HEK293 (cell line): ENCODE data around the gene TDRD3.
A peak's percentile ranks its signal among the peaks of the same experiment; 100 is the strongest.

Experiments used
- CTCF ChIA-PET: fragments of 350-600 bp; formaldehyde crosslinking; extraction: SDS; loops from one replicate; lab custom pipeline; 2021; ENCODE audit warnings: antibody characterized with exemption; lab: Yijun Ruan, JAX
- POLR2A ChIA-PET: fragments of 300-600 bp; formaldehyde crosslinking; extraction: SDS; loops from one replicate; lab custom pipeline; 2020; ENCODE audit warnings: antibody characterized with exemption, inconsistent platforms; lab: Yijun Ruan, JAX
- H3K27ac ChIP-seq: fragments of 200-500 bp; sonication (Bioruptor generic); 2 replicates; pipeline ENCODE4 v1.5.1; 2014; ENCODE audit warnings: low read depth, low read length, control low read depth, inconsistent platforms; ENCODE audit errors: extremely low read depth
- H3K36me3 ChIP-seq, 2 experiments: fragments of 200-500 bp in 1 of 2; sonication (Bioruptor generic) in 1 of 2; 1 replicate in 1 of 2; 2 replicates in 1 of 2; pipeline ENCODE4 v1.5.1; 2014 to 2017; ENCODE audit warnings: inconsistent platforms in 2 of 2, low read length in 2 of 2; ENCODE audit not compliant: control insufficient read depth in 2 of 2, insufficient read depth in 1 of 2
- H3K4me1 ChIP-seq: fragments of 200-500 bp; sonication (Bioruptor generic); 2 replicates; pipeline ENCODE4 v1.5.1; 2014; ENCODE audit warnings: mild to moderate bottlenecking, low read length, inconsistent platforms; ENCODE audit not compliant: control insufficient read depth, insufficient read depth
- H3K4me3 ChIP-seq: 2 replicates; pipeline ENCODE4 v1.5.1; 2011; ENCODE audit warnings: low read depth, mild to moderate bottlenecking, control low read depth, low read length, moderate library complexity
- H3K9me3 ChIP-seq: fragments of 200-500 bp; sonication (Bioruptor generic); 2 replicates; pipeline ENCODE4 v1.5.1; 2014; ENCODE audit warnings: low read depth, low read length, inconsistent platforms; ENCODE audit not compliant: control insufficient read depth, insufficient read depth
- FEZF1 ChIP-seq: fragments of 450-650 bp; formaldehyde crosslinking; IDR thresholded peaks from 2 replicates; pipeline ENCODE4 v1.5.1; 2016; ENCODE audit warnings: missing biosample characterization, missing genetic modification characterization
- INSM2 ChIP-seq: fragments of 450-650 bp; formaldehyde crosslinking; IDR thresholded peaks from 2 replicates; pipeline ENCODE4 v1.5.1; 2016; ENCODE audit warnings: missing biosample characterization, missing genetic modification characterization
- KLF9 ChIP-seq: fragments of 450-650 bp; formaldehyde crosslinking; IDR thresholded peaks from 2 replicates; pipeline ENCODE4 v1.5.1; 2016; ENCODE audit warnings: missing biosample characterization, missing genetic modification characterization, low read depth
- ZBTB8A ChIP-seq: fragments of 450-650 bp; formaldehyde crosslinking; IDR thresholded peaks from 2 replicates; pipeline ENCODE4 v1.5.1; 2016; ENCODE audit warnings: missing biosample characterization, missing genetic modification characterization
- ZNF571 ChIP-seq: fragments of 450-650 bp; formaldehyde crosslinking; IDR thresholded peaks from 2 replicates; pipeline ENCODE4 v1.5.0; 2017; ENCODE audit warnings: missing biosample characterization, missing genetic modification characterization
- ZNF670 ChIP-seq: fragments of 450-650 bp; formaldehyde crosslinking; IDR thresholded peaks from 2 replicates; pipeline ENCODE4 v1.5.1; 2016; ENCODE audit warnings: missing biosample characterization, missing genetic modification characterization, low read depth
- TF ChIP-seq, protein P1 (sequence below): fragments of 450-650 bp; formaldehyde crosslinking; conservative IDR thresholded peaks from 2 replicates; pipeline ENCODE4 v1.5.1; 2016; ENCODE audit warnings: low read depth, missing biosample characterization, missing genetic modification characterization

Gene TDRD3

DNA sequence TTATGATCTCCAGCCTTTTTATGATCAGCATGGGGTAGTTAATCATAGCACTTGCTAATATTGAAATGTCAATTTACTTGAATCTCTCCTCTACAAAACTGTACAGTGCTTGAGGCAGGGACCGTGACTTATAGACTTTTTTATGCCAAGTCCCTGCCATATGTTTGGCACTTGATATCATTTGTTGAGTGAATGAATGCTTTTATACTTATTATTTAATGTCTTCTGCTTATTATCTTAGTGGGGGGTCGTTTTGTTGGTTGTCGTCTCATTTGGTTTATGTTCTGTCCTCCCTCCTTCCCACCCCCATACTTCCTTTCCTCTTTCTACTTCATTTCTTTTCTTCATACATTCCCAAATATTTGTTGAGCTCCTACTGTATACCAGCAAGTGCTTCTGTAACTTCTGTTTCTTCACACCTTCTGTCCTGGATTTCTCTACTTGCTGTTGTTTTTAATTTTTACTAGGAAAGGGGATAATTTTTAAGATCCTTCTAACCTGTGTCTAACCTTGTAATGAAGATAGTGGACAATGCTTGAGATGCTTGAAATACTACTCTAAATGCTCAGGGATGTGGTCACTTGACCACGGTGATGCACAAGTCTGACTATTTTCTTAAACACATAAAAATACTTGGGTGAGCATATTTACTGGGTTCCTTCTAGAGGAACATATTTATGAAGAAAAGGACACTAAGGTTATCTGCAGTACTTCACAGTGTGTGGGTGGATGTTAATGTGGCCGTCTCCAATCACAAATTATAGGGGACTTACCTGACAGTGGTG is 223.8 kb downstream of the TDRD3 start:
- Histone ChIP-seq H3K27ac (no peak overlapping the region), H3K4me1 (no peaks in the 10 kb centered on the region), H3K9me3 (no peaks in the 10 kb centered on the region), H3K4me3 (no peak overlapping the region), H3K36me3 (no peaks in the 10 kb centered on the region)
- CTCF ChIA-PET = no interaction called here
- POLR2A ChIA-PET = no interaction called here
- TF ChIP-seq KLF9 (tag by site-specific recombination) (no peak), INSM2 (no peak), ZNF670 (tag by site-specific recombination) (no peak), ZNF571 (tag by site-specific recombination) (no peak), FEZF1 (tag by site-specific recombination) (0 out of 2 replicates have a peak, but pooled peaks have one; percentile 30)
- TF ChIP-seq, all 188 proteins: peak for 1

- no peak overlapping the region for H3K27ac ChIP-seq
- CTCF ChIA-PET = no interaction called here
- no peaks in the 10 kb centered on the region for H3K4me1 ChIP-seq
- POLR2A ChIA-PET = no interaction called here
- no peak overlapping the region for H3K4me3 ChIP-seq
- TF ChIP-seq ZBTB8A (no peak), ZNF571 (tag by site-specific recombination) (no peak)
- TF ChIP-seq, protein P1, sequence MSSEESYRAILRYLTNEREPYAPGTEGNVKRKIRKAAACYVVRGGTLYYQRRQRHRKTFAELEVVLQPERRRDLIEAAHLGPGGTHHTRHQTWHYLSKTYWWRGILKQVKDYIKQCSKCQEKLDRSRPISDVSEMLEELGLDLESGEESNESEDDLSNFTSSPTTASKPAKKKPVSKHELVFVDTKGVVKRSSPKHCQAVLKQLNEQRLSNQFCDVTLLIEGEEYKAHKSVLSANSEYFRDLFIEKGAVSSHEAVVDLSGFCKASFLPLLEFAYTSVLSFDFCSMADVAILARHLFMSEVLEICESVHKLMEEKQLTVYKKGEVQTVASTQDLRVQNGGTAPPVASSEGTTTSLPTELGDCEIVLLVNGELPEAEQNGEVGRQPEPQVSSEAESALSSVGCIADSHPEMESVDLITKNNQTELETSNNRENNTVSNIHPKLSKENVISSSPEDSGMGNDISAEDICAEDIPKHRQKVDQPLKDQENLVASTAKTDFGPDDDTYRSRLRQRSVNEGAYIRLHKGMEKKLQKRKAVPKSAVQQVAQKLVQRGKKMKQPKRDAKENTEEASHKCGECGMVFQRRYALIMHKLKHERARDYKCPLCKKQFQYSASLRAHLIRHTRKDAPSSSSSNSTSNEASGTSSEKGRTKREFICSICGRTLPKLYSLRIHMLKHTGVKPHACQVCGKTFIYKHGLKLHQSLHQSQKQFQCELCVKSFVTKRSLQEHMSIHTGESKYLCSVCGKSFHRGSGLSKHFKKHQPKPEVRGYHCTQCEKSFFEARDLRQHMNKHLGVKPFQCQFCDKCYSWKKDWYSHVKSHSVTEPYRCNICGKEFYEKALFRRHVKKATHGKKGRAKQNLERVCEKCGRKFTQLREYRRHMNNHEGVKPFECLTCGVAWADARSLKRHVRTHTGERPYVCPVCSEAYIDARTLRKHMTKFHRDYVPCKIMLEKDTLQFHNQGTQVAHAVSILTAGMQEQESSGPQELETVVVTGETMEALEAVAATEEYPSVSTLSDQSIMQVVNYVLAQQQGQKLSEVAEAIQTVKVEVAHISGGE (tag by site-specific recombination) = no peak
- no peaks in the 10 kb centered on the region for H3K36me3 ChIP-seq
- no peaks in the 10 kb centered on the region for H3K9me3 ChIP-seq
Observed at GRCh38 chr13:60623151-60623550, 226.1 kb downstream of the TDRD3 start.
